ENCODE data around the gene PLEKHA6.

Gene PLEKHA6

DNA sequence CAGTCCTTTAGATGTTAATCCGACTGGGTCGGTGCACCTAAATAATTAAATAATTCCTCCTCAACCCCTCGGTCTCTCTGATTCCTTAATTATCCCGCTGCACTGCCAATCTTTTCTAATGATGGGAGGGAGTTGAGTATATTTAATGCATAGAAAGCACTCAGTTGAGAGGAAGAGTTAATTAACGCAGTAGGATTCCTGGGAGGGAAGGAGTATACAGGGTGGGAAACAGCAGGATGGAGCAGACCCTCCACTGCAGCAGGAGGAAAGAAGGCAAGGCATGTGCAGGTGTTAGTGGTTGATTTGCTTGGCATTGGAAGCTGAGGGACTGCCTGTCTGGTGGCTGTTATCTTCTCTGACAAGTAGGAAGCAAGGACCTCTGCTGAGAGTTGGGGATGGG lies 183.7 kb downstream of the PLEKHA6 start:
- Mint-ChIP-seq H3K4me1 (no peaks in the 10 kb centered on the region), H3K27me3 (peaks cover 0 to 3% of the 10 kb centered on the region in 2 donors), H3K36me3 (peaks cover 0 to 6% of the 10 kb centered on the region in 2 donors), H3K4me3 (no peak overlapping the region), H3K9me3 (peaks cover 7 to 8% of the 10 kb centered on the region in 2 donors), H3K27ac (no peak overlapping the region)
- no peak for ATAC-seq (replicated peaks)
- no peak for DNase-seq

DNA sequence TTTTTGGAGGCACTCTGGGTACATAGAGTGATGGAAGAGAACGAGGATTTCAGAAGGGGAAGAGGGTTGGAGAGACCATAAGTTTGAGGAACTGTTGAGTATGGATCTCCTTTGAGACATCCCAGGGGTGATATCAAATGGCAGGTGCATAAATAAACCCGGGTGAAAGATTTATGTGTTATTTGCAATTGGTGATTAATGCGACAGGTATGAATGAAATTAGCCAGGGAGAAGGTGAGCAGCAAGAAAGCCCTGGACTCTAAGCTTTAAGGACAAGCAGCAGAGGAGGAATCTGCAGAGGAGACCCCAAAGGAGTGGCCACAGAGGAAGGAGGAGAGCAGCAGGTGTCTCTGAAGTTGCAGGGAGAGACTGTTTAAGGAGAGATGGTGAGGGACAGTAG lies 184.8 kb downstream of the PLEKHA6 start:
- Mint-ChIP-seq H3K36me3 (peaks cover 0 to 6% of the 10 kb centered on the region in 2 donors), H3K27me3 (peaks cover 0 to 3% of the 10 kb centered on the region in 2 donors), H3K4me3 (no peak overlapping the region), H3K27ac (no peak overlapping the region), H3K9me3 (peaks cover 11% of the 10 kb centered on the region in 2 donors), H3K4me1 (no peaks in the 10 kb centered on the region)
- no peak for DNase-seq
- no peak for ATAC-seq (replicated peaks)

DNA sequence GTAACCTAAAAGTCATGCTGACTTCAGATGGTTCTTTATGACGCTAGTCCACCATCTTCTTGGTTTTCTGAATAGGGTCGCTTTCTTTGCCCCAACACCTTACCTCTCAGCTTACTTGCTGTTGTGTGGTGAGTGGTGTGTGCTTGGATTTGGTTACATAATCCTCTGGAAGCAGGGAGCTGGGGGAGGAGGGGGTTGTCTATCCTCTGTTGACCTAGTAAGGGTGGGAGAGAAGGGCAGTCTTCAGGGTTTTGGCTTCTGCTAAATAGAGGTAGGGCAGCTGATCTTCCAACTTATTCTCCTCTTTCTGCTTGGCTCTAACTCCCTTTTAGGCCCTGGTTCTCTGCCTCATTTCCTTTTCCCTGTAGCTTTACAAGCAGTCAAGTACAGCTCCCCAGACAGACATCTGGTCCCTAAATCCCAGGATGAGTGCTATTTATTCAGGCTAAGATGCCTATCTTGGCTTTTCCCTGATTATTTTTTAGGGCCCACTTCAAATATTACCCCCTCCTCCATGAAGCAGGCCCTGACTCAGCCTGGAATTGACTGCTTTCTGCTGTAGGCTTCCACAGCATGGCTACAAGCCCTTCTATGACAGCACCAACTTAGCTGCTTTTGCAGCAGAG lies 187.2 kb downstream of the PLEKHA6 start:
- H3K27ac Mint-ChIP-seq, result no peak overlapping the region
- no peak for ATAC-seq (replicated peaks)
- no peaks in the 10 kb centered on the region for H3K4me1 Mint-ChIP-seq
- no peak for DNase-seq
- peaks cover 14 to 18% of the 10 kb centered on the region in 2 donors for H3K9me3 Mint-ChIP-seq
- peaks cover 0 to 6% of the 10 kb centered on the region in 2 donors for H3K36me3 Mint-ChIP-seq
- peaks cover 1 to 3% of the 10 kb centered on the region in 2 donors for H3K27me3 Mint-ChIP-seq
- no peak overlapping the region for H3K4me3 Mint-ChIP-seq

DNA sequence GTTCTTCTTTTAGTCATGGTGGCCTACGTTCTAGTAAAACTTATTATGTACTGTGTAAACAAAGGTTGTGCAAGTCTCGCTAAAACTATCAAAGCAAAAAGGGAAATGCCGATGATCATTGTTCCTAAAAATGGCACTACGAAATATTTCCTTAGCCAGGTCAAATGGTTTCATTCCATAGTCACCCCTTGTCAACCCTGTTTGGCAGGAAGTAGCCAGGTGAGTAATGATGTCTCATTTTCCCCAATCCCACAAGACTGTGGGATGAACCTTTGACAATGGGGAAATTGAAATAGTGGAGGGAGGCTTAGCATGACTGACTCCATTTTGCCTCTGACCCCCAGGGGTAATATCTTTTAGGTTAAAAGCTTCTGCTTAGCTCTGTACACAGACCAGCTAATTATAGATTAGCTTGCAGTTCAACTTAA lies 188.0 kb downstream of the PLEKHA6 start:
- Mint-ChIP-seq H3K9me3 (peaks cover 14 to 20% of the 10 kb centered on the region in 2 donors), H3K27ac (no peak overlapping the region)

DNA sequence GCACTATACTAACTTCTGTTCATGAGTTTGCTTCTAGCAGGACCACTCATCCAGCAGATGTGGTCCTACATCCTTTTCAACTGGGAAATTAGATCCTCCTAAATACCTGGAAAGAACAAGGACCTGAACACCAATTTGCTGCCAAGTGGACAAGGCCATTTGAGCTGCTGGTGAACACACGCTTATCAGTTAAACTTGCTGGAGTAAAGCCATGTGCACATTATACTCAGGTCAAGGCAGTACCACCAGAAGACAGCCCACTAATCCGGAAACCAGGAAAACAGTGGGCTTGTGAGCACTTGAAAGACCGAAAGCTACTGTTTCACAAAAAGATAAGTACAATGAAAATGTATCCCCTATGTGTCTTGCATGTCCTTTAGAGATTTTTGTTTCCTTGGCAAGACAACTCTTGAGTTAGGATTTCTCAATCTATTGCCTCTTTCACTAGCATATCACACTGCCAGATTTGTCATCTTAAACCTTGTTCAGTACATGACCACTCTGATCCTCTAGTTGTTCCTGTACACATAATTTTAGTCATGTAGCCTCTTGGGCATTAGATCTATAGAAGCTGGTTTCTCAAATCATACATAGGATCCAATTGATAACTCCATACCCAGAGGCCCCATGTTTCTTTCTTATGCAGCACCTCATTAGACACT lies 189.1 kb downstream of the PLEKHA6 start:
- ATAC-seq (replicated peaks), result no peak
- Mint-ChIP-seq H3K36me3 (peaks cover 0 to 6% of the 10 kb centered on the region in 2 donors), H3K4me1 (no peaks in the 10 kb centered on the region), H3K27ac (no peak overlapping the region), H3K27me3 (peaks cover 14 to 15% of the 10 kb centered on the region in 2 donors), H3K4me3 (no peak overlapping the region), H3K9me3 (peaks cover 14 to 20% of the 10 kb centered on the region in 2 donors)
- DNase-seq, result no peak

More for the DNA sequence above, 188.0 kb downstream of the PLEKHA6 start:
- H3K4me1 Mint-ChIP-seq, result no peaks in the 10 kb centered on the region
- peaks cover 6 to 7% of the 10 kb centered on the region in 2 donors for H3K27me3 Mint-ChIP-seq
- no peak for DNase-seq
- H3K4me3 Mint-ChIP-seq, result no peak overlapping the region
- H3K36me3 Mint-ChIP-seq, result peaks cover 0 to 6% of the 10 kb centered on the region in 2 donors
- no peak for ATAC-seq (replicated peaks)

DNA sequence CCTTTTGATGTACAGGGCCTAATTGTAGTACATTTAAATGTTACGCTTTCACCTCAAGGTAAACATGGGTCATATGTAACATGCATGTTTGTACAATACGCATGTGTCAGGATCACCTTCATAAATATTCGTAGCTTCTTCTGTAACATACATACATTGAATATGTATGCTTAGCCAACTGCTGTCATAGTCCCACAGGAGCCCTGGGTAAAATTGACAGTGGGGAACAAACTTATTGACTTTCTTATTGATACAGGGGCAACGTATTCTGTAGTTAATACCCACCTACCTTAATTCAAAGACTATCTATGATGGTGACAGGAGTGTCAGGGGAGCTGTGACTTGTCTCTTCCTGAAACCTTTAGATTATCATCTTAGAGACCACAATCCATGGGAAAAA lies 189.9 kb downstream of the PLEKHA6 start:
- ATAC-seq (replicated peaks) (no peak), DNase-seq (no peak)
- Mint-ChIP-seq H3K27me3 (peaks cover 19 to 22% of the 10 kb centered on the region in 2 donors), H3K4me1 (no peaks in the 10 kb centered on the region), H3K27ac (no peak overlapping the region), H3K9me3 (peaks cover 14 to 20% of the 10 kb centered on the region in 2 donors), H3K36me3 (peaks cover 0 to 6% of the 10 kb centered on the region in 2 donors), H3K4me3 (no peak overlapping the region)

Data from stimulated activated naive B cell treated with anti-CD40 and anti-IgM and Interleukin-4, amounts not matched to agents 10 μg/mL and 1 μg/mL and 100 μg/mL, for 72 hours (primary cell).